GM18909 (cell line): Measurements from ENCODE around the gene NME4.
"Not testable (repeated sequence)": the region's sequence is repeated elsewhere in the genome, so short reads cannot be mapped to it uniquely, and the experiment has no call there.

Source experiments
- ATAC-seq: cut with Tn5 transposase; IDR thresholded peaks from one replicate; pipeline ENCODE4 v1.9.1; 2021; ENCODE audit warnings: mild to moderate bottlenecking; ENCODE audit not compliant: unreplicated experiment, poor library complexity

NME4 gene

GRCh38 chr16:396199-396598 is 800 bp upstream of the NME4 start:
- no peak for ATAC-seq

- ATAC-seq, result no peak
These were observed 394 bp upstream of the NME4 start for GRCh38 chr16:396605-397004.

- ATAC-seq, result no peak
These were observed 835 bp downstream of the NME4 start for GRCh38 chr16:397736-398332.

- no peak for ATAC-seq
These were observed 1.8 kb downstream of the NME4 start for GRCh38 chr16:398561-399339.

GRCh38 chr16:399340-400019 is 2.5 kb downstream of the NME4 start:
- no peak for ATAC-seq

- no peak for ATAC-seq
These were observed 3.1 kb downstream of the NME4 start for GRCh38 chr16:400061-400591.

GRCh38 chr16:401468-402348 is 4.7 kb downstream of the NME4 start, which contains the start of gene DECR2:
TSS of gene DECR2 (plus strand) at chr16:401885. CDS start at chr16:401964, 79 bp downstream.
- peak; percentile 55 for ATAC-seq

- no peak for ATAC-seq
These were observed 8.0 kb downstream of the NME4 start for GRCh38 chr16:404971-405486.

GRCh38 chr16:405548-406506 is 8.8 kb downstream of the NME4 start:
- no peak for ATAC-seq

- no peak for ATAC-seq
These were observed 10.3 kb downstream of the NME4 start for GRCh38 chr16:407253-407652.

GRCh38 chr16:410516-411178 is 13.6 kb downstream of the NME4 start:
- ATAC-seq, result no peak

- ATAC-seq, result no peak
These were observed 14.7 kb downstream of the NME4 start for GRCh38 chr16:411576-412265.

GRCh38 chr16:414395-415169 is 17.6 kb downstream of the NME4 start:
- ATAC-seq, result no peak

- not testable (repeated sequence) for ATAC-seq
These were observed 18.1 kb downstream of the NME4 start for GRCh38 chr16:415170-415498.

GRCh38 chr16:422179-422578 is 25.2 kb downstream of the NME4 start:
- not testable (repeated sequence) for ATAC-seq

- ATAC-seq, result no peak
These were observed 27.1 kb downstream of the NME4 start for GRCh38 chr16:424033-424622.

- no peak for ATAC-seq
These were observed 27.7 kb downstream of the NME4 start for GRCh38 chr16:424623-425081.
